ENCODE results near the gene C10orf105.

C10orf105 gene

DNA sequence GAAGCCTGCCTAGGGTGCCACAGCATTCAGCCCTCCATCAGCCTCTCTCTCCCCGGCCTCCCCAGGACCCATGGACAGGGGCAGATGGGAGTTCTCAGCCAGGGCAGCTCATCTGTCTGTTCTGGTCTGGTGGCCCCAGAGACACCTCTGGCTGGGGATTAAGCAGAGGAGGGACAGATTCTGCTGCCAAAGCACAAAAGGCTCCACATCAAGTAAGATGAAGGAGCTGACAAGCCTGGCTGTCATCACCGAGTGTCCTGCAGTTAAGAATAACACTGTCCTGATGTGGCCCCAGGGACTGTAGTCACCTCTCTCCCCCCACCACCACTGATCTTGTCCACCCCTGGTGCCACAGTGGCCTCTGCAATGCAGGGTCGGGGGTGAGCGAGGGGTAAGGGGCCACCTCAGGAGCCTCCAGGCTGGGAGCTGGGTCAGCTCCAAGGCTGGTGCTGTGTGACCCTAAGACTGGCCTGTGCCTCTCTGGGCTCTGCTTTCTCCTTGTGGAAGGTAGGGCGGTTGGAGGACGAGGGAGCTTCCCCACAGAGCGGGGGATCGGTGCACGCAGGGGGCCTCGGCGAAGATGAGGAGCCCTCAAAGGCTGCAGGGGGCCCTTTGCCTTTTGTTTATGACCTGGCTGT is 18.7 kb downstream of the C10orf105 start:
- DNase-seq (ENCODE audit: low read depth in 2 of 3, low spot score in 1 of 3): no peak

- DNase-seq (ENCODE audit: low read depth in 2 of 3, low spot score in 1 of 3): no peak
These were observed 20.8 kb downstream of the C10orf105 start for GRCh38 chr10:71698737-71699136.

DNA sequence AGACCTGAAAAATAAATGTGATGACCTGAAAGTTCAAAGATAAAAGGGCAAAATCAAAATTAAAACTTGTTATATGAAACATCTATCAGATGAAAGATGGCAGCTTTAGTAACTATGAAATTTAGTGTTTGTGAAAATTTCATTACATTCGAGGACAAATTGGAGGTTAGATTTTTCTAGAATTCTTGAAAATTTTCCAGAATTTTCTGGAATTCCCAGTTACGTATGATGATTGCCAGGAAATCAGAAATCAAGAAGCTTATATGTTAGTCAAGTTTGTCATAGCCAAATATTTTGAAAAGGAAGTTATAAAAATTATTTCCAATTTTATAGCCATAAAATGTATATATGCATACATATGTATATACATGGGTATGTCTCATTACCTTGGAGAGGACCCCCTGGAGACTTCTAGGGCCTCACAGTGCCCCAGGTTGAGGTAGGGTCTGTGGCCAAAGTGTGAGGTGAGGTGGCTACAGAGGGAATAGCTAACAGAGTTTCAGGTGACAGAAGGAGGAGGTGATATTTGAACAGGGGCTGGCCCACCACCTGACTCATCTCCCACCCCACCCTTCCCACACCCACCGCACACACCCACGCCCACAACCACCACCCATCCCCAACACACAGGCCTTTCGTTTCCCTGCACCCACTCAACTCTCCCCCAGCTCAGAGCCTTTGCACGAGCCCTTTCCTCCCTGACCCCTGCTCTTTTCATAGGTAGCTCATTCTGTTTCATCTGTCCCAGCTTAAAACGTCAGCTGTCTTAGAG is 21.5 kb downstream of the C10orf105 start:
- DNase-seq (ENCODE audit: low read depth in 2 of 3, low spot score in 1 of 3): peak in 1 of 3 donors; percentile 46

- peak; percentile 42 to 71 (median 54) for DNase-seq (ENCODE audit: low read depth in 2 of 3, low spot score in 1 of 3)
These were observed 22.8 kb downstream of the C10orf105 start for GRCh38 chr10:71696628-71697326.

- no peak for DNase-seq (ENCODE audit: low read depth in 2 of 3, low spot score in 1 of 3)
These were observed 23.8 kb downstream of the C10orf105 start for GRCh38 chr10:71695502-71696476.

GRCh38 chr10:71694567-71694968 is 25.0 kb downstream of the C10orf105 start:
- DNase-seq (ENCODE audit: low read depth in 2 of 3, low spot score in 1 of 3): no peak

DNA sequence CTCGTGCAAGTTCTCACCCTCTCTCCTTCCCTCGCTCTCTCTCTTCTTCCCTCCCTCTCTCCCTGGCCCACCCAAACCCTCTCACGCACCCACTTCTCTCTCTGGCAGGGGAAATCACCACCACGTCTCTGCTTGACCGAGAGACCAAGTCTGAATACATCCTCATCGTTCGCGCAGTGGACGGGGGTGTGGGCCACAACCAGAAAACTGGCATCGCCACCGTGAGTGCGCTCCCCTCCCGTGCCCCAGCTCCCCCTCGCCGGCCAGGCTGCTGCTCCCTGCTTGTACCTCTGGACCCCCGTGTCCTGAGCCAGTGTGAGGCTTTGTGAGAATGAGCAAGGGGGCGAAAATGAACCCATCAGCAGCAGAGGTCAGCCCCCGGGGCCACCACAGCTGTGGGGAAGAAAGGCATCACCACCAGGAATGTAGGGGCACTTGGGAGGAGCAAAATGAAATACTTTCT is 25.5 kb downstream of the C10orf105 start:
- DNase-seq (ENCODE audit: low read depth in 2 of 3, low spot score in 1 of 3): no peak

DNA sequence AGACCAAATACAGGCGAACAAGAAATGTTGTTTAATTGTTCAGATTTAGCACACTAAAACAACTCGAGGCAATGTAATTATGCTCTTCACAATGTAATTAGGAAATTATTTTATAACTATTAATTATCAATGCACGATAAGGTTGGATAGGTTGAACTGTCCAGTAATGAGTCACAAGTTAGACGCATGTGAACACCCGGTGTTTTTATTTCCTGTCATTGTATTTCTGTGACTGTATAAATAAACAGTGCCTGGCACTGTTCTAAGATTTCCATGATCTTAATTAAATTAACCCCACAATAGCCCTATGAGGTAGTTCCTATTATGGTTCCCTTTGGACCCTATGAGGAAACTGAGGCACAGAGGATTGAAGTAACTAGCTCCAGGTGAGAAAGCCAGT is 26.2 kb downstream of the C10orf105 start:
- DNase-seq (ENCODE audit: low read depth in 2 of 3, low spot score in 1 of 3): no peak

GRCh38 chr10:71692598-71693306 is 26.8 kb downstream of the C10orf105 start:
- no peak for DNase-seq (ENCODE audit: low read depth in 2 of 3, low spot score in 1 of 3)

DNA sequence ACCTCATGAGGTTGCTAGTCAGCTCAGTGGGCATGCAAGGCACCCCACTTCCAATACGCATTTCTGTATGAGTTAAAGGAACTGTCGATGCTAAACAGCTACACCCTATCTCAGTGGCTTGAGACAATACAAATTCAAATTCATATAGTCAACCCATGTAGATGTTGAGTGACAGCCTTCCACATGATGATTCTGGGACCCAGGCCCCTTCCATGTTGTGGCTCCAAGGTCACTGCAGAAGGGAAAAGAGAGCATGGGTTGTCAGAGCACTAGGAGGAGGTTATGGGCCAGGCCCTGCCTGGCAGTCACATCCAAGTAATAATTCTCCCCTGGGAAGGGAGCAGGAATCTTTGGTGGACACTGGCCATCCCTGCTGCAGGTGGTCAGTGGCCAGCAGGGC is 28.2 kb downstream of the C10orf105 start:
- DNase-seq (ENCODE audit: low read depth in 2 of 3, low spot score in 1 of 3): no peak

DNA sequence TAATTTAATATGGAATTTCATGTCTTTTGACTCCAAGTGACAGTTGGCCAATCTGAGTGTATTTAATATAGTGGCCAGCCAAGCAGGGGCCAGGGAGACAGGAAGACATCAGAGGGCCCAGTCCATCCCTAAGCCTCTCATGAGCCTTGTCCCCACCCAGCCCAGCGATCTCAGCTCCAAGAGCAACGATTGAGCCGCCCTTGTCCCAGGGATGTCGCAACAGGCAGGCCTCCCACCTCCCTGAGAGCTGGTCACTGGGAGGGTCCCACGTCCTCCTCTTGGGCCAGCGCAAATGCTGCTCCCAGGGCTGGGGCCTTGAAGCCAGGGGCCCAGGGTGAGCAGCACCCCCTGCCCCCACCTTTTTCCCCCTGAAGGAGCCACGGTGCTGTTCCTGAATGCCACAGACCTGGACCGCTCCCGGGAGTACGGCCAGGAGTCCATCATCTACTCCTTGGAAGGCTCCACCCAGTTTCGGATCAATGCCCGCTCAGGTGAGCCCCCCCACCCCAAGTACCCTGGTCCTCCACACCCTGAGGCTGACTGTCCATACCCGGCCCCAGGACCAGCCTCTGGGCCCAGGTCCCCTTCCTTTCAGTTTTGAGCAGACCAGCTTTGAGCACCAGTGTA is 29.4 kb downstream of the C10orf105 start:
- DNase-seq (ENCODE audit: low read depth in 2 of 3, low spot score in 1 of 3): no peak

GRCh38 chr10:71688256-71688655 is 31.3 kb downstream of the C10orf105 start:
- DNase-seq (ENCODE audit: low read depth in 2 of 3, low spot score in 1 of 3): no peak

DNA sequence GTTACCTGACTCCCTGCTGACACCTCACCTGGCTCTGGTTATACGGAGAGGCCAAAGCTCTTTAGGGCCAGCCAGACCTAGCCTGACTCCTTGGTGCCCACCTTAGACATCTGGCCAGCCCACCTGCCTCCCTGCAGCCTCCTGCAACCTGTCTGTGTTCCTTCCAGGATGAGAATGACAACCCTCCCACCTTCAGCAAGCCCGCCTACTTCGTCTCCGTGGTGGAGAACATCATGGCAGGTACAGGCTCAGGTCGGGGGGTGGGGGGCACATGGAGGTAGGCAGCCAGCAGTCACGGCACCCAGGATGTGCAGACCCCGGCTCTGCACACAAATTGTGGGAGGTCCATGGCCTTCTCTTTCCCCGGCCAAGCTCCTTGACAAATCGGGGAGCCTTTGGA is 32.1 kb downstream of the C10orf105 start:
- no peak for DNase-seq (ENCODE audit: low read depth in 2 of 3, low spot score in 1 of 3)

GRCh38 chr10:71687077-71687476 is 32.5 kb downstream of the C10orf105 start:
- DNase-seq (ENCODE audit: low read depth in 2 of 3, low spot score in 1 of 3): no peak

DNA sequence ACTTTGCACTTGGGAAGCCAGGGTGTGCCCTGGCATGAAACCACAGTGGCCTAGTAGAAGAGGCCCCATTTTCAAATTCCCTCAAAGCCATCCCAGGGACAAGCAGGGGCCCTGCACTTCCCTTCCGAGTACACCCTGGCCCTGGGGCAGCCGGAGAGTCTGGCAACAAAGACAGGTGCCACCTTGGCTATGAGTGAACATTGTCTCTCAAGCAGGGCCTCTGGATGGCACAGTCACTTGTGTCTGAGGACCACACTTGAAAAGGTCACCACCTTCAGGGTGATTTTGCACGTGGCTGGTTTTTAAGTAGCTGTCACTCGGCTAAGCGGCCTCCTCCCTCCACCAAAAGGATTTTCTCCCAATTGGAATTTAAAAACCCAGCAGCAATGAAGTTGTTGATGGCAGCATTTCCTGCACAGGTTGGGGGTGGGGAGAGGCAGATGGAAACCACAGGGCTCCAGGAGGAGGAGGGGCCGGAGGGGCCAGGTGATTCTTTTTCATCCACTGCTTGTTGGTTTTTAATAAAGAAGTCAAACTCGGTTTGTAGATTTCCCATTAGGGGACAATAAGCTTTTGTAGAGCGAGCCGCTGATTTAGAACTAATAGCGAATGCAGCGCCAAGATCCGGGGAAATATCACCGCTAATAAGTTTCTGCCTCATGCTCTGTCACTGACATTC is 33.9 kb downstream of the C10orf105 start:
- no peak for DNase-seq (ENCODE audit: low read depth in 2 of 3, low spot score in 1 of 3)

DNA sequence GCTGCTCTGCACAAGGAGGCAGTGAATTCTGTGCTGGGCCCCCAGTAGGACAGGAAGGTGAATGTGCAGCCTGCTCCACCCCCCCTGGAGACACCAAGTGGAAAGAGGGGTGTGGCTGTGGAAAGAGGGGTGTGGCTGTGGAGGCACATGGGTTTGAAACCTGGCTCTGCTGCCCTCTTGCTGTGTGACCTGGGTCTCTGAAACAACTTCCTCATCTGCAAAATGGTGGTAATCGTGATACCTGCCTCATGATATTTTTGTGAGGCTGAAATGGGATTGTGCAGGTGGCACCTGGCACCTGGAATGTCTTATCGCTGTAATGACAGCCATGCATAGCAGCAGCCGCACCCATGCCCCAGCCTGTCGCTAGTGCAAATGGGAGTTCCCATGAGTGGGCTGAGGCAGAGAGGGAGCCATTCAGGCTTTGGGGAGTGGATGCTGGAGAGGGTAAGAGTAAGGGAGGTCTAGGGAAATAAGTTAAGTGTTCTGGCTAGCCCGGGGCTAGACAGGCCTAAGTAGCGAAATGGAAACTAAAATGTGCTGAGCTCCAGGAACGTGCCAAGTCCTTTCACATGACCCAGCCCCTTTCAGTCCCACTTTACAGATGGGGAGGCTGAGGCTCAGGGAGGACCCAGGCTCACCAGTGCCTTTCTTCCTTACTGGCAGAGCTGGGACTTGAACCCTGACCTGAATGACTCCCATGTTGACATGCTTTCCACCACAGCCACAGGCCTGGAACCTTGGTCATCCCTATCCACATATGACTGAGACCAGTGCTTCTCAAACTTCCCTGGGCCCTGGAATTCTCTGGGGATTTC is 35.0 kb downstream of the C10orf105 start:
- DNase-seq (ENCODE audit: low read depth in 2 of 3, low spot score in 1 of 3): peak in 2 of 3 donors; percentile 19 to 31

GRCh38 chr10:71683301-71683700 is 36.3 kb downstream of the C10orf105 start:
- DNase-seq (ENCODE audit: low read depth in 2 of 3, low spot score in 1 of 3): no peak

- no peak for DNase-seq (ENCODE audit: low read depth in 2 of 3, low spot score in 1 of 3)
These were observed 37.6 kb downstream of the C10orf105 start for GRCh38 chr10:71681977-71682376.

Measured in stimulated activated CD4-positive, alpha-beta T cell treated with anti-CD3 and anti-CD28 coated beads, Interleukin-12 subunit alpha, Interleukin-12 subunit beta, amount 100 ng/mL, for 48 hours (primary cell).